Effector memory CD4-positive, alpha-beta T cell (primary cell): ENCODE results near the gene SP6.
A peak's percentile ranks its signal among the peaks of the same experiment; 100 is the strongest.

Source experiments
- DNase-seq, 3 donors: peaks; one replicate each; pipeline ENCODE4 v3.0.0-alpha.2; 2020
- H3K27ac ChIP-seq: 2 replicates; pipeline ENCODE4 v1.7.0; 2013; ENCODE audit warnings: mild to moderate bottlenecking, low read length, moderate library complexity; ENCODE audit not compliant: insufficient read depth, poor library complexity, severe bottlenecking
- H3K27me3 ChIP-seq: replicated peaks from 2 replicates; pipeline ENCODE4 v1.7.0; 2013; ENCODE audit warnings: mild to moderate bottlenecking, low read length; ENCODE audit not compliant: insufficient read depth, control insufficient read depth, poor library complexity, severe bottlenecking
- H3K36me3 ChIP-seq: 2 replicates; pipeline ENCODE4 v1.7.0; 2013; ENCODE audit warnings: mild to moderate bottlenecking, low read length, moderate library complexity; ENCODE audit not compliant: control insufficient read depth, insufficient read depth
- H3K4me1 ChIP-seq: 2 replicates; pipeline ENCODE4 v1.7.0; 2013; ENCODE audit warnings: low read length, mild to moderate bottlenecking; ENCODE audit not compliant: control insufficient read depth, insufficient read depth, poor library complexity, severe bottlenecking
- H3K4me3 ChIP-seq: 2 replicates; pipeline ENCODE4 v1.7.0; 2013; ENCODE audit warnings: low read length, low read depth, mild to moderate bottlenecking; ENCODE audit not compliant: insufficient read depth, poor library complexity, severe bottlenecking
- H3K9me3 ChIP-seq: 2 replicates; pipeline ENCODE4 v1.7.0; 2013; ENCODE audit warnings: mild to moderate bottlenecking, low read length, moderate library complexity; ENCODE audit not compliant: control insufficient read depth

The SP6 gene

GRCh38 chr17:47804461-47804860 is 46.5 kb downstream of the SP6 start:
- DNase-seq, result no peak
- H3K9me3 ChIP-seq, result no peaks in the 10 kb centered on the region
- H3K4me1 ChIP-seq, result no peaks in the 10 kb centered on the region
- no peaks in the 10 kb centered on the region for H3K27me3 ChIP-seq
- no peak overlapping the region for H3K27ac ChIP-seq
- peaks cover 21% of the 10 kb centered on the region for H3K36me3 ChIP-seq
- H3K4me3 ChIP-seq, result no peak overlapping the region

DNA sequence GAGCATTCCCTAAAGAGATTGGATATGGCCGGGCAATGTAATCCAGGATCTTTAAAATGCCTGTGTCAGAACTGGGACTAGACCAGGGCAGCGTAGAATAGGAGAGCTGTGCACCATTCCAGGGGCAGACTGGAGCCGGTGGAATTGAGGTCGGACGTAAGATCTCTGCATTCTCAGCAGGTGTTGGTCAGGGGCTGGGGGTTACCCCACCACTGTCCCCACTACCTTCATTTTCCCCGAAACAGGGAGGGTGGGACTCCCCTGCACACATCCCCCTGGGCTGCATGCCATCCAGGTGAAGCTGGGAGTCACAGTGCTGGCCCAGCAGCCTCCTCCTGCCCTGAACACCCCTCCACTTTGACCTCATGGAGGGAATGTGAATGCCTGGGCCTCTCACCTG is 47.2 kb downstream of the SP6 start:
- no peak for DNase-seq
- Histone ChIP-seq H3K27me3 (no peaks in the 10 kb centered on the region), H3K36me3 (peaks cover 14% of the 10 kb centered on the region), H3K27ac (no peak overlapping the region), H3K9me3 (no peaks in the 10 kb centered on the region), H3K4me3 (no peak overlapping the region), H3K4me1 (no peaks in the 10 kb centered on the region)

DNA sequence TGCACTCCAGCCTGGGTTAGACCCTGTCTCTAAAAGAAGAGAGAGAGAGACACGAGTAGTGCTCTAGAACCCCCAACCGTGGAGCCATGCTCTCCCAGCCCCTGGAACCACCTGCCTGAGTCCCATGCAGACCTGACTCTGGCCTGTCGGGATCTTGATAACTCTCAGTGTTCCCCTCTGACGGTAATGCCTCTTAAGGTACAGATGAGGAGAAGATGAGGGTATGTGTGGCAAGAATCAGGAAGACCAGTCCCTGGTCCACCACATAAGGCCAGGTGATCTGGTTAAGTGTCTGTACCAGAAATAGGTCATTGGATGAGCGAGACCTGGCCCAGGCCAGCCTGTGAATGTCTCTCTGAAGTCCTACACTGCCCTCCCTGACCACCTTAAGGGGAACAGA is 47.8 kb downstream of the SP6 start:
- Histone ChIP-seq H3K9me3 (no peaks in the 10 kb centered on the region), H3K4me1 (no peaks in the 10 kb centered on the region), H3K27ac (no peak overlapping the region), H3K27me3 (no peaks in the 10 kb centered on the region), H3K4me3 (no peak overlapping the region), H3K36me3 (peaks cover 9% of the 10 kb centered on the region)
- no peak for DNase-seq

DNA sequence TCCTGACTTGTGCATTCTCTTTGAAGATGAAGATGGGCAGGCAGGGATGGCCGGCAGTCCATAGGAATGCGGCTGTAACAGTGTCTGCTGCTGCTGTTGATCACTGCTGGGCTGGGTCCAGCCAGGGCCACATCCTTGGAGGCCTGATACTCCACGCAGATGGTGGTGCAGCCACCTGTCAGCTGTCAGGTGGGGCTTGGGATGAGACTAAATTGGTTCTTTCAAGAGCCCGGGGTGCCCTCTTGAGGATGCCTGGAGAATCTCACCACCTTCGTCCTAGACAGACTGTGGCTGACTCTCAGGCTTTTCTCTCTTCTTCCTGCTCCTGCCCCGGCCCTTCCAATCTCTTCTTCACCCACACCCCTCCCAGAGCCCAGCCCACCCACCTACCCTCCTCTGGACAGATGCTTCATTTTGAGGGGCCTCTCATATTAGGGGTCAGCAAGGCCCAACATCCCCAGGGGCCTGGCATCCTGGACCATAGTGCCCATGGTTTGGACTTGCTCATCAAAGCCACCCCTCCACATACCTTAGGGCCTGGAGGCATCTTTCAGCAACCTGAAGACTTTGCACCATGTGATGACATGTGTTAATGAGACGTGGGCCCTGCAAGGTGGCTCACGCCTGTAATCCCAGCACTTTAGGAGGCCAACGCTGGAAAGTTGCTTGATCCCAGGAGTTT is 48.5 kb downstream of the SP6 start:
- Histone ChIP-seq H3K27ac (no peak overlapping the region), H3K4me1 (no peaks in the 10 kb centered on the region), H3K36me3 (peaks cover 1% of the 10 kb centered on the region), H3K4me3 (no peak overlapping the region), H3K9me3 (no peaks in the 10 kb centered on the region), H3K27me3 (no peaks in the 10 kb centered on the region)
- DNase-seq, result peak; percentile 12 to 29 (median 23)

DNA sequence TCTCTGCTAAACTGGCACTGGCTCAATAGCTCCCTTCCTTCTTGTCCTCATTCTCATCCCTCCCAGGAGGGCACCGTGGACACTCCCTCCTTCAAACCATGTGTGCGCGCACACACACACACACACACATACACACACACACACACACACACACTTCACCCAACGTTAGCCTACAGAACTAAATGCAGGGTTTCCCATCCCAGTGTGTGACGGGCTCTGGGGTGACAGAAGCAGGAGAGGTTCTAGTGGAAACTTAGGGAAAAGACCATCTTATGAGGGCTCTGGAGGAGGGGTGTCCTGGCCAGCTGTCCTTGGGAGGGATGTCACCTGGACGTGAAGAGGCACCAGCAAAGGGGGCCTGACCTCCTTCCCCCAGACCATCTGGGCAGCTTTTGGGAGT is 49.1 kb downstream of the SP6 start:
- no peaks in the 10 kb centered on the region for H3K27me3 ChIP-seq
- no peaks in the 10 kb centered on the region for H3K36me3 ChIP-seq
- no peaks in the 10 kb centered on the region for H3K9me3 ChIP-seq
- H3K27ac ChIP-seq, result no peak overlapping the region
- H3K4me1 ChIP-seq, result no peaks in the 10 kb centered on the region
- no peak for DNase-seq
- H3K4me3 ChIP-seq, result no peak overlapping the region

DNA sequence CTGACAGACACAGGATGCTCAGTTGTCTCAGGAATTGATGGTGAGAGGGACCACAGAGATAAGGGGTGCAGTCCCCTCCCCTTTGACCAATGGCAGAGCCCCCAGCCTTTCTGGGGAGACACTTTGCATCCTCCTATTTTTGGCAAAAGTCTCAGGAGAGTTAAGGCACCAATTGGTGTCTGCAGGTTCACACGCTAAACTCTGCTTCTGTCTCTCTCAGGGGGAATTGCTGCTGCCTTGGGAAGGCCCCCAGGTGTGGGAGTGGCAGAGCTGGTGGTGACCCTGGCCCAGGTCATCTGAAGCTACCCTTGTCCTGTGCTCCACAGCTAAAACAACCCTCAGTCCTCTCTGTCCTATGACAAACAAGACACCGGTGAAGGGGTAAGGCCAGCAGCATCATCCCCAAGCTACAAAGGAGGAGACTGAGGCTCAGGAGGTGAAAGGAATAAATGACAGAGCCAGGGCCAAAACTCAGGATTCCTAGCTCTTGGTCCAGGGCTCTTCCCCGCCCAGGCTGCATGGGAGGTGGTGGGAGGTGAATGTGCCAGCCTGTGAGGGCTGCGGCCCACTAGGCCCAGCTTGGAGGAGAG is 49.7 kb downstream of the SP6 start:
- Histone ChIP-seq H3K36me3 (no peaks in the 10 kb centered on the region), H3K4me3 (no peak overlapping the region), H3K27me3 (no peaks in the 10 kb centered on the region), H3K27ac (no peak overlapping the region), H3K9me3 (no peaks in the 10 kb centered on the region), H3K4me1 (no peaks in the 10 kb centered on the region)
- no peak for DNase-seq

GRCh38 chr17:47800686-47801085 is 50.3 kb downstream of the SP6 start:
- H3K36me3 ChIP-seq, result no peaks in the 10 kb centered on the region
- H3K27me3 ChIP-seq, result no peaks in the 10 kb centered on the region
- H3K4me3 ChIP-seq, result no peak overlapping the region
- H3K9me3 ChIP-seq, result no peaks in the 10 kb centered on the region
- no peak for DNase-seq
- no peak overlapping the region for H3K27ac ChIP-seq
- no peaks in the 10 kb centered on the region for H3K4me1 ChIP-seq

- Histone ChIP-seq H3K9me3 (no peaks in the 10 kb centered on the region), H3K27me3 (no peaks in the 10 kb centered on the region), H3K36me3 (no peaks in the 10 kb centered on the region), H3K27ac (no peak overlapping the region), H3K4me3 (no peak overlapping the region), H3K4me1 (no peaks in the 10 kb centered on the region)
- no peak for DNase-seq
These were observed 53.2 kb downstream of the SP6 start for GRCh38 chr17:47797797-47798196.
